ENCODE data around the gene UBAP1. TPM values are rescaled to one million over a fixed set of nuclear protein-coding genes. Genes with fewer than 3 reads are reported as not detected.
"Not testable (repeated sequence)": the region's sequence is repeated elsewhere in the genome, so short reads cannot be mapped to it uniquely, and the experiment has no call there.

Gene UBAP1
- total RNA-seq, 1 donor from 2014 or later = 51.9 TPM

GRCh38 chr9:34220218-34220617 is 41.4 kb downstream of the UBAP1 start:
- no peaks in the 10 kb centered on the region for H3K4me1 ChIP-seq
- H3K27me3 ChIP-seq = no peaks in the 10 kb centered on the region
- H3K36me3 ChIP-seq = no peaks in the 10 kb centered on the region
- ATAC-seq = no peak
- intact Hi-C loops (cut with DNase I) = no loop called here
- TF ChIP-seq CTCF (IDR thresholded peaks at IDR 0.05) = no peak
- no peak overlapping the region for H3K27ac ChIP-seq
- H3K4me3 ChIP-seq = no peak overlapping the region
- no peak for DNase-seq
- H3K9me3 ChIP-seq = no peaks in the 10 kb centered on the region

GRCh38 chr9:34224349-34224748 is 45.5 kb downstream of the UBAP1 start:
- Histone ChIP-seq H3K36me3 (no peaks in the 10 kb centered on the region), H3K4me3 (no peak overlapping the region), H3K4me1 (no peaks in the 10 kb centered on the region), H3K27ac (no peak overlapping the region), H3K9me3 (no peaks in the 10 kb centered on the region), H3K27me3 (no peaks in the 10 kb centered on the region)
- intact Hi-C loops (cut with DNase I) = no loop called here
- DNase-seq (no peak), ATAC-seq (no peak)
- TF ChIP-seq CTCF (IDR thresholded peaks at IDR 0.05) = no peak

GRCh38 chr9:34226144-34226760 is 47.4 kb downstream of the UBAP1 start:
- H3K9me3 ChIP-seq; H3K36me3 ChIP-seq; ATAC-seq; DNase-seq; H3K27ac ChIP-seq; H3K4me1 ChIP-seq; H3K4me3 ChIP-seq; H3K27me3 ChIP-seq; intact Hi-C loops (cut with DNase I): not testable (repeated sequence)

- no peak overlapping the region for H3K4me3 ChIP-seq
- intact Hi-C loops (cut with DNase I) = no loop called here
- H3K36me3 ChIP-seq = no peaks in the 10 kb centered on the region
- DNase-seq (no peak), ATAC-seq (no peak)
- no peaks in the 10 kb centered on the region for H3K4me1 ChIP-seq
- no peak overlapping the region for H3K27ac ChIP-seq
- no peaks in the 10 kb centered on the region for H3K27me3 ChIP-seq
- H3K9me3 ChIP-seq = no peaks in the 10 kb centered on the region
- TF ChIP-seq CTCF (IDR thresholded peaks at IDR 0.05) = no peak
Observed at GRCh38 chr9:34227445-34227844, 48.6 kb downstream of the UBAP1 start.

GRCh38 chr9:34230556-34230955 is 51.7 kb downstream of the UBAP1 start:
- H3K9me3 ChIP-seq = no peaks in the 10 kb centered on the region
- no peaks in the 10 kb centered on the region for H3K4me1 ChIP-seq
- no peak overlapping the region for H3K4me3 ChIP-seq
- no peaks in the 10 kb centered on the region for H3K27me3 ChIP-seq
- no peak for DNase-seq
- no peak overlapping the region for H3K27ac ChIP-seq
- ATAC-seq = no peak
- peaks cover 12% of the 10 kb centered on the region for H3K36me3 ChIP-seq
- TF ChIP-seq CTCF (IDR thresholded peaks at IDR 0.05) = no peak
- intact Hi-C loops (cut with DNase I) = no loop called here

GRCh38 chr9:34232201-34232600 is 53.4 kb downstream of the UBAP1 start:
- Histone ChIP-seq H3K36me3 (peaks cover 29% of the 10 kb centered on the region), H3K4me3 (no peak overlapping the region), H3K9me3 (no peaks in the 10 kb centered on the region), H3K27me3 (no peaks in the 10 kb centered on the region), H3K4me1 (no peaks in the 10 kb centered on the region), H3K27ac (no peak overlapping the region)
- TF ChIP-seq CTCF (IDR thresholded peaks at IDR 0.05) = no peak
- intact Hi-C loops (cut with DNase I) = no loop called here
- ATAC-seq (no peak), DNase-seq (no peak)

Data from upper lobe of right lung (tissue), 1 donor.